IPS DF 19.7 (cell line): ENCODE measurements around the gene MAP3K3.

Experiments
- DNase-seq: peaks from one replicate; pipeline ENCODE4 v3.0.0-alpha.2; 2013; ENCODE audit warnings: low read depth, low spot score

MAP3K3 gene

GRCh38 chr17:63693411-63694113, 71.3 kb downstream of the MAP3K3 start:
- no peak for DNase-seq

- no peak for DNase-seq
These were observed 72.2 kb downstream of the MAP3K3 start for GRCh38 chr17:63694229-63694949.

- DNase-seq: no peak
These were observed 72.9 kb downstream of the MAP3K3 start for GRCh38 chr17:63694950-63695773.

GRCh38 chr17:63695889-63696288, 73.7 kb downstream of the MAP3K3 start:
- DNase-seq: no peak

- DNase-seq: peak; percentile 57
These were observed 74.3 kb downstream of the MAP3K3 start for GRCh38 chr17:63696381-63696961.

GRCh38 chr17:63697341-63698286, 75.4 kb downstream of the MAP3K3 start:
- no peak for DNase-seq

- no peak for DNase-seq
These were observed 76.2 kb downstream of the MAP3K3 start for GRCh38 chr17:63698381-63698885.

GRCh38 chr17:63698886-63699637, 76.8 kb downstream of the MAP3K3 start:
- DNase-seq: no peak

- DNase-seq: no peak
These were observed 77.7 kb downstream of the MAP3K3 start, which contains the start of gene LIMD2 for GRCh38 chr17:63699638-63700527. LIMD2 (minus strand) TSS chr17:63700125; CDS start chr17:63699298, 827 bp downstream.

GRCh38 chr17:63700528-63701455, 78.6 kb downstream of the MAP3K3 start:
- DNase-seq: no peak

GRCh38 chr17:63701456-63701820, 79.2 kb downstream of the MAP3K3 start:
- DNase-seq: no peak

GRCh38 chr17:63701868-63702720, 79.9 kb downstream of the MAP3K3 start:
- DNase-seq: no peak

- no peak for DNase-seq
These were observed 80.5 kb downstream of the MAP3K3 start for GRCh38 chr17:63702721-63703015.

GRCh38 chr17:63703029-63703428, 80.8 kb downstream of the MAP3K3 start:
- DNase-seq: no peak

GRCh38 chr17:63703556-63704258, 81.5 kb downstream of the MAP3K3 start:
- DNase-seq: no peak

- DNase-seq: no peak
These were observed 82.0 kb downstream of the MAP3K3 start for GRCh38 chr17:63704259-63704576.

- no peak for DNase-seq
These were observed 82.6 kb downstream of the MAP3K3 start for GRCh38 chr17:63704836-63705235.
